ENCODE measurements around the gene POGK. TPM values are rescaled to one million over a fixed set of nuclear protein-coding genes. Genes with fewer than 3 reads are reported as not detected.

The POGK gene
- total and polyA plus RNA-seq, 2 experiments from 2014 or later = 10.9 to 31.4 TPM

GRCh38 chr1:166852918-166853317 lies 13.6 kb downstream of the POGK start:
- no peak for DNase-seq (ENCODE audit: low spot score)
- Histone ChIP-seq H3K27me3 (ENCODE audit: insufficient read depth) (no peaks in the 10 kb centered on the region), H3K79me2 (replicated peaks; ENCODE audit: insufficient read depth) (peaks cover 22% of the 10 kb centered on the region), H3F3A (replicated peaks; ENCODE audit: low read depth) (no peaks in the 10 kb centered on the region), H3K4me2 (no peak overlapping the region), H3K4me1 (ENCODE audit: insufficient read depth) (no peaks in the 10 kb centered on the region), H4K20me1 (replicated peaks; ENCODE audit: insufficient read depth) (peaks cover 32% of the 10 kb centered on the region), H3K4me3 (no peak overlapping the region), H3K27ac (ENCODE audit: low read depth) (no peak overlapping the region), H3K9me2 (ENCODE audit: insufficient read depth) (no peaks in the 10 kb centered on the region), H3K36me3 (ENCODE audit: insufficient read depth) (peaks cover 64% of the 10 kb centered on the region), H2AFZ (no peak overlapping the region)
- TF ChIP-seq JUNB (IDR thresholded peaks at IDR 0.05; ENCODE audit: unreplicated experiment) (no peak), ZNF462 (CRISPR knock-in tag; IDR thresholded peaks at IDR 0.05) (no peak), STAT1 (IDR thresholded peaks at IDR 0.05; ENCODE audit: unreplicated experiment) (no peak), ZNF114 (CRISPR knock-in tag; IDR thresholded peaks at IDR 0.05) (no peak), CTCF (conservative IDR thresholded peaks at IDR 0.05; ENCODE audit: low read depth in 2 of 2) (no peak), ZNF331 (CRISPR knock-in tag; IDR thresholded peaks at IDR 0.05; ENCODE audit: low read depth) (no peak), EZH2 (IDR thresholded peaks at IDR 0.05; ENCODE audit: low read depth, unreplicated experiment) (no peak), POLR2AphosphoS5 (IDR thresholded peaks at IDR 0.05; ENCODE audit: low read depth) (no peak), NANOG (IDR thresholded peaks at IDR 0.05; ENCODE audit: borderline replicate concordance) (no peak), EZH2phosphoT487 (IDR thresholded peaks at IDR 0.05; ENCODE audit: unreplicated experiment) (no peak)
- no peak for ATAC-seq
- Mint-ChIP-seq H3K27ac (no peak overlapping the region), H3K27me3 (ENCODE audit: insufficient read depth, low read depth, poor library complexity) (peaks cover 3% of the 10 kb centered on the region), H3K4me1 (peaks cover 5% of the 10 kb centered on the region; the same call in 1 of the 3 replicates), H3K4me3 (no peak overlapping the region), H3K9me3 (no peaks in the 10 kb centered on the region), H3K36me3 (ENCODE audit: low read depth) (peaks cover 80% of the 10 kb centered on the region)
